ENCODE results near the gene IQSEC1. TPM values are rescaled to one million over a fixed set of nuclear protein-coding genes. Genes with fewer than 3 reads are reported as not detected.

Gene IQSEC1
- total and polyA plus RNA-seq, 9 of the 15 experiments (the other 6 are each of a cell fraction or from before 2014, with no cell fraction given), result 0.56 to 39.0 (median 6.8) TPM

DNA sequence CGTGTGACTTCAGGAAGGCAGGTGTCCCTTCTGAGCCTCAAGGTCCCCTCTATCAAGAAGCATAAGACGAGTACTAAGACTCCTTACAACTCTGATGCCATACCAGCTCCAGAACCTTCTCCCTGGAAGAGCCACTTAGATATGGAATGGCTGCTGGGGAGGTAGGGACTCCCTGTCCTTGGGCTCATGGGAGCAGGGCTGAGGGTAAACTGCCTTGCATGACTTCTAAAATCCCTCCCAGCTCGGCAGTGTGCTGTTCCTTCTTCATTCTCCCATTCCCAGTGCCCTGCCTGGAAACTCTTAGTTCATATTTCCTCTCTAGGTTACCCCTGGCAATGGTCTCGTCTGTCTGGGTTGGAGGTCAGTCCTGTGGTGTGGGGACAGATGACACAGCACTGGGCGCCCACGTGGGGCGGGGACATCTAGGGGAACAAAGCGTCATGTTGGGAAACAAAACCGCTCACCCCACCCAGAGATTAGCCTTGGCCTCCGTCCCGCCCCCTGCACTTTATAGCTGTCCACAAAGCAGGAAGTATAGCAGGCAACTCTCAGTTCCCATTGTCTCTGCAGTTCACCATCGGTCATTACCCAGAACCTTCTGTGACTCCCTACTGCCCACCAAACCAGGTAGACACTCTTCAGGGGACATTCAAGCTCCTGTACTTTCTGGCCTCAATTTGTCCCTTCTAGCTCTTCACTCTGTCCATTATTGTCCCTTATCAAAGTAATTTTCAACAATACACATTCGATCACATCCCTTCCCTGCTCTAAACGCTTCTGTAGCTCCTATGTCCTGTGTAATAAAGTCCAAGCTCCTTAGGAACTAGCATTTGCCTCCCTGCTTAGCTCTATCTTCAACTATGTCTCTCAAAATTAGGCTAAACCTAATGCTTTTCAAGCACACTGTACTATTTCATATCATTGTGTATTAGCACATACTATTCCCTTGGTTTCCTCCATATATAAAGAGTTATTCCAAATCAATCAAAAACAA lies 73.8 kb downstream of the IQSEC1 start (continued):
- TF ChIP-seq, protein P1, sequence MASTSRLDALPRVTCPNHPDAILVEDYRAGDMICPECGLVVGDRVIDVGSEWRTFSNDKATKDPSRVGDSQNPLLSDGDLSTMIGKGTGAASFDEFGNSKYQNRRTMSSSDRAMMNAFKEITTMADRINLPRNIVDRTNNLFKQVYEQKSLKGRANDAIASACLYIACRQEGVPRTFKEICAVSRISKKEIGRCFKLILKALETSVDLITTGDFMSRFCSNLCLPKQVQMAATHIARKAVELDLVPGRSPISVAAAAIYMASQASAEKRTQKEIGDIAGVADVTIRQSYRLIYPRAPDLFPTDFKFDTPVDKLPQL (IDR thresholded peaks at IDR 0.05; ENCODE audit: extremely low read depth, insufficient read length), result no peak
- no peak for TF ChIP-seq NR3C1 (CRISPR knock-in tag; IDR thresholded peaks at IDR 0.05)
- TF ChIP-seq RB1 (IDR thresholded peaks at IDR 0.05; ENCODE audit: low read depth), result no peak; the same call in 1 of the 2 replicates
- 0 out of 2 replicates have a peak, but pooled peaks have one; percentile 15 for TF ChIP-seq ZFPM2 (CRISPR knock-in tag; IDR thresholded peaks at IDR 0.05)
- no peak for TF ChIP-seq BMI1 (IDR thresholded peaks at IDR 0.05; ENCODE audit: low read length)
- 0 out of 2 replicates have a peak, but pooled peaks have one; percentile 17 for TF ChIP-seq ZSCAN32 (CRISPR knock-in tag; IDR thresholded peaks at IDR 0.05)
- TF ChIP-seq, protein P2, sequence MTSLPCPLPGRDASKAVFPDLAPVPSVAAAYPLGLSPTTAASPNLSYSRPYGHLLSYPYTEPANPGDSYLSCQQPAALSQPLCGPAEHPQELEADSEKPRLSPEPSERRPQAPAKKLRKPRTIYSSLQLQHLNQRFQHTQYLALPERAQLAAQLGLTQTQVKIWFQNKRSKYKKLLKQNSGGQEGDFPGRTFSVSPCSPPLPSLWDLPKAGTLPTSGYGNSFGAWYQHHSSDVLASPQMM (CRISPR knock-in tag; IDR thresholded peaks at IDR 0.05), result no peak
- TF ChIP-seq FOXM1 (IDR thresholded peaks at IDR 0.05; ENCODE audit: low read depth), result peak; percentile 78
- no peak for TF ChIP-seq FOXM1 (CRISPR knock-in tag; IDR thresholded peaks at IDR 0.05; ENCODE audit: low read depth)
- TF ChIP-seq ZNF324 (CRISPR knock-in tag; IDR thresholded peaks at IDR 0.05), result no peak
- TF ChIP-seq, protein P3, sequence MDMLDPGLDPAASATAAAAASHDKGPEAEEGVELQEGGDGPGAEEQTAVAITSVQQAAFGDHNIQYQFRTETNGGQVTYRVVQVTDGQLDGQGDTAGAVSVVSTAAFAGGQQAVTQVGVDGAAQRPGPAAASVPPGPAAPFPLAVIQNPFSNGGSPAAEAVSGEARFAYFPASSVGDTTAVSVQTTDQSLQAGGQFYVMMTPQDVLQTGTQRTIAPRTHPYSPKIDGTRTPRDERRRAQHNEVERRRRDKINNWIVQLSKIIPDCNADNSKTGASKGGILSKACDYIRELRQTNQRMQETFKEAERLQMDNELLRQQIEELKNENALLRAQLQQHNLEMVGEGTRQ (CRISPR knock-in tag; IDR thresholded peaks at IDR 0.05), result peak; percentile 86
- TF ChIP-seq, protein P4, sequence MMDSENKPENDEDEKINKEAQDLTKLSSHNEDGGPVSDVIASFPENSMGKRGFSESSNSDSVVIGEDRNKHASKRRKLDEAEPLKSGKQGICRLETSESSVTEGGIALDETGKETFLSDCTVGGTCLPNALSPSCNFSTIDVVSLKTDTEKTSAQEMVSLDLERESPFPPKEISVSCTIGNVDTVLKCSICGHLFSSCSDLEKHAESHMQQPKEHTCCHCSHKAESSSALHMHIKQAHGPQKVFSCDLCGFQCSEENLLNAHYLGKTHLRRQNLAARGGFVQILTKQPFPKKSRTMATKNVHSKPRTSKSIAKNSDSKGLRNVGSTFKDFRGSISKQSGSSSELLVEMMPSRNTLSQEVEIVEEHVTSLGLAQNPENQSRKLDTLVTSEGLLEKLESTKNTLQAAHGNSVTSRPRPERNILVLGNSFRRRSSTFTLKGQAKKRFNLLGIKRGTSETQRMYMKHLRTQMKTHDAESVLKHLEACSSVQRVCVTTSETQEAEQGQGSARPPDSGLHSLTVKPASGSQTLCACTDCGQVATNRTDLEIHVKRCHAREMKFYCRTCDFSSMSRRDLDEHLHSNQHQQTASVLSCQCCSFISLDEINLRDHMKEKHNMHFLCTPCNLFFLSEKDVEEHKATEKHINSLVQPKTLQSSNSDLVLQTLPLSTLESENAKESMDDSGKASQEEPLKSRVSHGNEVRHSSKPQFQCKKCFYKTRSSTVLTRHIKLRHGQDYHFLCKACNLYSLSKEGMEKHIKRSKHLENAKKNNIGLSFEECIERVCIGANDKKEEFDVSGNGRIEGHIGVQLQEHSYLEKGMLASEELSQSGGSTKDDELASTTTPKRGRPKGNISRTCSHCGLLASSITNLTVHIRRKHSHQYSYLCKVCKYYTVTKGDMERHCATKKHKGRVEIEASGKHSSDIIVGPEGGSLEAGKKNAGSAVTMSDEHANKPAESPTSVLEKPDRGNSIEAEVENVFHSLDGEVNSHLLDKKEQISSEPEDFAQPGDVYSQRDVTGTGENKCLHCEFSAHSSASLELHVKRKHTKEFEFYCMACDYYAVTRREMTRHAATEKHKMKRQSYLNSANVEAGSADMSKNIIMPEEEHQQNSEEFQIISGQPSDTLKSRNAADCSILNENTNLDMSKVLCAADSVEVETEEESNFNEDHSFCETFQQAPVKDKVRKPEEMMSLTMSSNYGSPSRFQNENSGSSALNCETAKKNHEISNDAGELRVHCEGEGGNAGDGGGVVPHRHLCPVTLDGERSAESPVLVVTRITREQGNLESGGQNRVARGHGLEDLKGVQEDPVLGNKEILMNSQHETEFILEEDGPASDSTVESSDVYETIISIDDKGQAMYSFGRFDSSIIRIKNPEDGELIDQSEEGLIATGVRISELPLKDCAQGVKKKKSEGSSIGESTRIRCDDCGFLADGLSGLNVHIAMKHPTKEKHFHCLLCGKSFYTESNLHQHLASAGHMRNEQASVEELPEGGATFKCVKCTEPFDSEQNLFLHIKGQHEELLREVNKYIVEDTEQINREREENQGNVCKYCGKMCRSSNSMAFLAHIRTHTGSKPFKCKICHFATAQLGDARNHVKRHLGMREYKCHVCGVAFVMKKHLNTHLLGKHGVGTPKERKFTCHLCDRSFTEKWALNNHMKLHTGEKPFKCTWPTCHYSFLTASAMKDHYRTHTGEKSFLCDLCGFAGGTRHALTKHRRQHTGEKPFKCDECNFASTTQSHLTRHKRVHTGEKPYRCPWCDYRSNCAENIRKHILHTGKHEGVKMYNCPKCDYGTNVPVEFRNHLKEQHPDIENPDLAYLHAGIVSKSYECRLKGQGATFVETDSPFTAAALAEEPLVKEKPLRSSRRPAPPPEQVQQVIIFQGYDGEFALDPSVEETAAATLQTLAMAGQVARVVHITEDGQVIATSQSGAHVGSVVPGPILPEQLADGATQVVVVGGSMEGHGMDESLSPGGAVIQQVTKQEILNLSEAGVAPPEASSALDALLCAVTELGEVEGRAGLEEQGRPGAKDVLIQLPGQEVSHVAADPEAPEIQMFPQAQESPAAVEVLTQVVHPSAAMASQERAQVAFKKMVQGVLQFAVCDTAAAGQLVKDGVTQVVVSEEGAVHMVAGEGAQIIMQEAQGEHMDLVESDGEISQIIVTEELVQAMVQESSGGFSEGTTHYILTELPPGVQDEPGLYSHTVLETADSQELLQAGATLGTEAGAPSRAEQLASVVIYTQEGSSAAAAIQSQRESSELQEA (IDR thresholded peaks at IDR 0.05; ENCODE audit: low read depth), result no peak; the same call in 1 of the 2 replicates
- TF ChIP-seq, protein P5, sequence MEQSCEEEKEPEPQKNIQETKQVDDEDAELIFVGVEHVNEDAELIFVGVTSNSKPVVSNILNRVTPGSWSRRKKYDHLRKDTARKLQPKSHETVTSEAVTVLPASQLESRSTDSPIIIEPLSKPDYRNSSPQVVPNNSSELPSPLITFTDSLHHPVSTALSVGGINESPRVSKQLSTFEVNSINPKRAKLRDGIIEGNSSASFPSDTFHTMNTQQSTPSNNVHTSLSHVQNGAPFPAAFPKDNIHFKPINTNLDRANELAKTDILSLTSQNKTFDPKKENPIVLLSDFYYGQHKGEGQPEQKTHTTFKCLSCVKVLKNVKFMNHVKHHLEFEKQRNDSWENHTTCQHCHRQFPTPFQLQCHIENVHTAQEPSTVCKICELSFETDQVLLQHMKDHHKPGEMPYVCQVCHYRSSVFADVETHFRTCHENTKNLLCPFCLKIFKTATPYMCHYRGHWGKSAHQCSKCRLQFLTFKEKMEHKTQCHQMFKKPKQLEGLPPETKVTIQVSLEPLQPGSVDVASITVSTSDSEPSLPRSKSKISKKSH (CRISPR knock-in tag; IDR thresholded peaks at IDR 0.05), result no peak
